Measurements from ENCODE around the gene SS18L1.
A peak's percentile ranks its signal among the peaks of the same experiment; 100 is the strongest.

The SS18L1 gene

DNA sequence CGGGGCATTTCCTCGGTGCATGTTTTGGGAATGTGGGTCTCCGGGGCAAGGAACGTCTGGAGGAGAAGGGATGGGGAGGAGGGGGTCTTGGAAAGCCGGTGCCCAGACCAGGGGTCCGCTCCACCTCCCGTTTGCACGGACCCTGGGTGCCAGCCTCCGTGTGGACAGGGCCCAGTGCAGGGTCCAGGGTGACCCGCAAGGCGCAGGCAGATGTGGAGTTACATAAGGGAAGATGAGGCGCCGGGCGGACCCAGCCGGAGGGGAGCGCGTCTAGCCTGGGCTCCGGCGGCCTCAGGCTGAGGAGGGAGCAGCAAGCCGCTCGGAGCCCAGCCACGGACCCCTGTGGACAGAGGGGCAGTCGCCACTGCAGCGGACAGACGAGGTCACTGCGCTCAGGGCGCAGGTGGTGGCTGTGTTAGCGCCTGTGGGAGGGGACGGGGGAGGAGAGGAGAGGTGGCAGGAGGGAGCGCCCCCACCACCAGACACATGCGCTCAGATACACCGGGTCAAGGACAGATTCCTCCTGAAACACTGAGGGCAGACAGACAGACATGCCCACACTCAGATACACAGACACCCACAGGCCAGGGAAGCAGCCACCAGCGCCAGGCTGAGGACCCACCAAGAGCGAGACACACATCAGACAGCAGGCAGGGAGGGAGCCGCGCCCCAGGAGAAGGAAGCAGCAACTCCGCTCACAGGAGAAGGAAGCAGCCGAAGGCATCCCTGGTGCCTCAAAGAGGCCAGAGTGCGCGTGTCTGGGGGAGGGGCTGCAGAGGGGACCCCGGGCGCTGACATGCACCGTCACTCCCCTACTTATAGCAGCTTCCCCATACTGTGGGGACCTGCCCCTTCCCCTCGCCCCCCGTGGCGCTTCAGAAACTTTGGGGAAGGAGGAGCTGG lies 77.3 kb downstream of the SS18L1 start:
- Histone ChIP-seq H3K4ac (ENCODE audit: low read depth, low read length) (no peak overlapping the region), H3K4me1 (ENCODE audit: control insufficient read depth, low read depth, low read length) (no peaks in the 10 kb centered on the region), H3K4me3 (ENCODE audit: low read length) (no peak overlapping the region), H3K27me3 (ENCODE audit: insufficient read depth, low read length, poor library complexity) (peaks cover 28% of the 10 kb centered on the region), H3K23ac (ENCODE audit: low read length) (no peak overlapping the region), H3K79me1 (ENCODE audit: low read length) (no peaks in the 10 kb centered on the region), H3K79me2 (ENCODE audit: control insufficient read depth, insufficient read depth, low read length) (no peaks in the 10 kb centered on the region), H3K4me2 (ENCODE audit: low read length) (no peak overlapping the region), H3K9ac (ENCODE audit: low read length) (no peak overlapping the region), H4K5ac (ENCODE audit: low read length) (no peak overlapping the region), H4K8ac (ENCODE audit: low read depth, low read length) (no peak overlapping the region), H2AK5ac (ENCODE audit: low read length) (no peak overlapping the region), H3K36me3 (ENCODE audit: control insufficient read depth, insufficient read depth, low read length) (no peaks in the 10 kb centered on the region), H3K27ac (ENCODE audit: low read depth, low read length) (no peak overlapping the region), H2BK15ac (replicated peaks; ENCODE audit: low read depth) (no peak overlapping the region), H2BK120ac (ENCODE audit: low read depth, low read length) (no peak overlapping the region), H3K56ac (ENCODE audit: low read length) (no peak overlapping the region), H2BK5ac (ENCODE audit: low read length) (no peak overlapping the region), H3K18ac (ENCODE audit: low read length) (no peak overlapping the region)
- WGBS (ENCODE audit: extremely low coverage, insufficient coverage, low lambda C conversion rate) = no CpG with 5 or more reads among the region's 46 CpGs
- peak; percentile 27 for DNase-seq

- peaks cover 28% of the 10 kb centered on the region for H3K27me3 ChIP-seq (ENCODE audit: insufficient read depth, low read length, poor library complexity)
- WGBS (ENCODE audit: extremely low coverage, insufficient coverage, low lambda C conversion rate) = no CpG with 5 or more reads among the region's 18 CpGs
- no peak overlapping the region for H3K18ac ChIP-seq (ENCODE audit: low read length)
- H3K23ac ChIP-seq (ENCODE audit: low read length) = no peak overlapping the region
- H3K36me3 ChIP-seq (ENCODE audit: control insufficient read depth, insufficient read depth, low read length) = no peaks in the 10 kb centered on the region
- H3K4me3 ChIP-seq (ENCODE audit: low read length) = no peak overlapping the region
- no peak overlapping the region for H2BK15ac ChIP-seq (replicated peaks; ENCODE audit: low read depth)
- no peak overlapping the region for H2AK5ac ChIP-seq (ENCODE audit: low read length)
- no peak for DNase-seq
- H3K9ac ChIP-seq (ENCODE audit: low read length) = no peak overlapping the region
- no peak overlapping the region for H4K8ac ChIP-seq (ENCODE audit: low read depth, low read length)
- no peak overlapping the region for H3K4me2 ChIP-seq (ENCODE audit: low read length)
- H3K4ac ChIP-seq (ENCODE audit: low read depth, low read length) = no peak overlapping the region
- H2BK120ac ChIP-seq (ENCODE audit: low read depth, low read length) = no peak overlapping the region
- H3K79me1 ChIP-seq (ENCODE audit: low read length) = no peaks in the 10 kb centered on the region
- no peak overlapping the region for H3K56ac ChIP-seq (ENCODE audit: low read length)
- no peak overlapping the region for H3K27ac ChIP-seq (ENCODE audit: low read depth, low read length)
- no peaks in the 10 kb centered on the region for H3K4me1 ChIP-seq (ENCODE audit: control insufficient read depth, low read depth, low read length)
- no peak overlapping the region for H2BK5ac ChIP-seq (ENCODE audit: low read length)
- no peaks in the 10 kb centered on the region for H3K79me2 ChIP-seq (ENCODE audit: control insufficient read depth, insufficient read depth, low read length)
- H4K5ac ChIP-seq (ENCODE audit: low read length) = no peak overlapping the region
These were observed 78.8 kb downstream of the SS18L1 start for GRCh38 chr20:62222266-62222850.

DNA sequence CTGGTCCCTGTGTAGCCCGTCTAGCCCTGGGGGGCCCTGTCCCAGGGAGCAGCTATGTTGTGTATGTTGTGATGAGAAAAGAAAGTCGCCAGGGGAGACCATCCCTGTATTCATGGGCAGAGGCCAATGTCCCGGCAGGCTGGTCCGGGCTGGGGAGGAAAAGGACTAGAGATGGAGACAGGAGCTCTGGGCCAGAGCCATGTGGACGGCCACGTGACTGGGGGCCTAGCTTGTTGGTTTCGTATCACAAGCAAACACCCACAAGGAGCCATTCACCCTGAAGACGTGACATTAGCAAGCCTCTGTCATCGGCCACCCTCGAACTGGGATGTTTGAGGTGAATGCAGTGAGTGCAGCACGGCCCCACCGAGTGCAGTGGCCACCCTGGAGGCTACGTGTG lies 79.4 kb downstream of the SS18L1 start:
- no peak overlapping the region for H3K23ac ChIP-seq (ENCODE audit: low read length)
- H3K79me2 ChIP-seq (ENCODE audit: control insufficient read depth, insufficient read depth, low read length) = no peaks in the 10 kb centered on the region
- H3K79me1 ChIP-seq (ENCODE audit: low read length) = no peaks in the 10 kb centered on the region
- H3K56ac ChIP-seq (ENCODE audit: low read length) = no peak overlapping the region
- peaks cover 24% of the 10 kb centered on the region for H3K27me3 ChIP-seq (ENCODE audit: insufficient read depth, low read length, poor library complexity)
- H2BK120ac ChIP-seq (ENCODE audit: low read depth, low read length) = no peak overlapping the region
- H2BK15ac ChIP-seq (replicated peaks; ENCODE audit: low read depth) = no peak overlapping the region
- no CpG with 5 or more reads among the region's 13 CpGs for WGBS (ENCODE audit: extremely low coverage, insufficient coverage, low lambda C conversion rate)
- no peak overlapping the region for H3K4me2 ChIP-seq (ENCODE audit: low read length)
- no peak overlapping the region for H3K27ac ChIP-seq (ENCODE audit: low read depth, low read length)
- H3K4me1 ChIP-seq (ENCODE audit: control insufficient read depth, low read depth, low read length) = no peaks in the 10 kb centered on the region
- no peak overlapping the region for H2AK5ac ChIP-seq (ENCODE audit: low read length)
- no peak overlapping the region for H4K8ac ChIP-seq (ENCODE audit: low read depth, low read length)
- no peak overlapping the region for H4K5ac ChIP-seq (ENCODE audit: low read length)
- H3K4ac ChIP-seq (ENCODE audit: low read depth, low read length) = no peak overlapping the region
- no peak overlapping the region for H3K4me3 ChIP-seq (ENCODE audit: low read length)
- H3K36me3 ChIP-seq (ENCODE audit: control insufficient read depth, insufficient read depth, low read length) = no peaks in the 10 kb centered on the region
- no peak overlapping the region for H3K9ac ChIP-seq (ENCODE audit: low read length)
- no peak for DNase-seq
- no peak overlapping the region for H3K18ac ChIP-seq (ENCODE audit: low read length)
- no peak overlapping the region for H2BK5ac ChIP-seq (ENCODE audit: low read length)

DNA sequence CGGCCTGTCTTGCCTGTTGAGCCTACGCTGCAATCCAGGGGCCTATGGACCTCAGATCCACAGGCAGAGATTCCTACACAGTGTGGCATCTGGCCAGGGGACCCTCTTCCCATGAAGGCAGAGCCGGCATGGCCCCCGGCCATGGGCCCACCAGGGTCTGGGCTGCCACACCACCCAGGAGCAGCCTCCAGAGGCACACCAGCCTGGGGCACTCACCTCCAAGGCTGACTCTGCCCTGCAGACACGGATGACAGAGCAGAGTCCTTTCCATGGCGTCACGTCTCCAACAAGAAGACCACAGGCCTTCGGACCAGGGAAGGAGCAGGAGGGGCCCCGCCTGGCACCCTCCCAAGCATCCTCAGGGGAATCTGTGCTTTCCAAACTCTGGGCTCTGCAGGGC lies 80.0 kb downstream of the SS18L1 start:
- Histone ChIP-seq H3K36me3 (ENCODE audit: control insufficient read depth, insufficient read depth, low read length) (no peaks in the 10 kb centered on the region), H4K5ac (ENCODE audit: low read length) (no peak overlapping the region), H2BK15ac (replicated peaks; ENCODE audit: low read depth) (no peak overlapping the region), H3K4me3 (ENCODE audit: low read length) (no peak overlapping the region), H2BK120ac (ENCODE audit: low read depth, low read length) (no peak overlapping the region), H2BK5ac (ENCODE audit: low read length) (no peak overlapping the region), H3K27me3 (ENCODE audit: insufficient read depth, low read length, poor library complexity) (peaks cover 18% of the 10 kb centered on the region), H3K27ac (ENCODE audit: low read depth, low read length) (no peak overlapping the region), H3K9ac (ENCODE audit: low read length) (no peak overlapping the region), H3K4ac (ENCODE audit: low read depth, low read length) (no peak overlapping the region), H3K4me2 (ENCODE audit: low read length) (no peak overlapping the region), H4K8ac (ENCODE audit: low read depth, low read length) (no peak overlapping the region), H3K79me1 (ENCODE audit: low read length) (no peaks in the 10 kb centered on the region), H3K4me1 (ENCODE audit: control insufficient read depth, low read depth, low read length) (no peaks in the 10 kb centered on the region), H3K79me2 (ENCODE audit: control insufficient read depth, insufficient read depth, low read length) (no peaks in the 10 kb centered on the region), H3K18ac (ENCODE audit: low read length) (no peak overlapping the region), H2AK5ac (ENCODE audit: low read length) (no peak overlapping the region), H3K23ac (ENCODE audit: low read length) (no peak overlapping the region), H3K56ac (ENCODE audit: low read length) (no peak overlapping the region)
- no peak for DNase-seq
- WGBS (ENCODE audit: extremely low coverage, insufficient coverage, low lambda C conversion rate) = no CpG with 5 or more reads among the region's 9 CpGs

DNA sequence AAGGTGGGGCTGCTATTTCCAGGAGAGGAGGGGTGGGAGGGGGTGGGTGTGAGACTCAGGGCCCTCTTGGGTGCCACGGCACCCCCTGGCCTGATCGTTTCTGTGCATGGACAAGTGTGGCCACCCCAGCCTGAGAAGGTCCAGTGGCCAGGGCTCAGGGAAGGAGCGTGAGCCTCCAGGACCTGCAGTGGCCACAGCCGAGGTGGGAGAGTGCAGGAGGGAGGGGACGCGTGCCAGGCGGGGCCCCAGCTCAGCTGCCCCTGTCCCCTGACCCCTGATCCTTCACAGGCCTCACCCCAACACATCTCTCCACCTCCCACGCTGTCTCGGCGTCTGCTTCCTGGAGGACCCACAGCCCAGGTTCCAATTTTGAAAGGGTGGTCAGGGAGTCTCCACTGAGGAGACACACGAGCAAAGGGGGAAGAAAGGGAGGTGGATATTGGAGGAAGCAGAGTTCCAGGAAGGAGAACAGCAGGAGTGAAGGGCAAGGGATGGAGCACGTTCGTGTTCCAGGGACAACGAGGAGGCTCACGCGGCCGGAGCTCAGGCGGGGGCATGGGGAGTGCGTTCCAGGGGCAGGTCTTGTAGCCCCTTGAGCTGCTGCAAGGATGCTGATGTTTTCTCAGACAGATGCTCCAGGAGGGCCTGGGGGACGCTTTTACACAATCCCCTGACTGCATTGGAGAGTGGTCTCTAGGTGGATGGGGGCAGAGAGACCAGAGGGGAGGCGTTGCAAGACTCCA lies 80.7 kb downstream of the SS18L1 start:
- Histone ChIP-seq H3K18ac (ENCODE audit: low read length) (no peak overlapping the region), H4K8ac (ENCODE audit: low read depth, low read length) (no peak overlapping the region), H2BK120ac (ENCODE audit: low read depth, low read length) (no peak overlapping the region), H3K4ac (ENCODE audit: low read depth, low read length) (no peak overlapping the region), H3K56ac (ENCODE audit: low read length) (no peak overlapping the region), H3K27me3 (ENCODE audit: insufficient read depth, low read length, poor library complexity) (peaks cover 11% of the 10 kb centered on the region), H2BK15ac (replicated peaks; ENCODE audit: low read depth) (no peak overlapping the region), H2BK5ac (ENCODE audit: low read length) (no peak overlapping the region), H3K23ac (ENCODE audit: low read length) (no peak overlapping the region), H3K4me1 (ENCODE audit: control insufficient read depth, low read depth, low read length) (no peaks in the 10 kb centered on the region), H3K9ac (ENCODE audit: low read length) (no peak overlapping the region), H3K4me2 (ENCODE audit: low read length) (no peak overlapping the region), H3K79me1 (ENCODE audit: low read length) (no peaks in the 10 kb centered on the region), H3K36me3 (ENCODE audit: control insufficient read depth, insufficient read depth, low read length) (no peaks in the 10 kb centered on the region), H3K27ac (ENCODE audit: low read depth, low read length) (no peak overlapping the region), H4K5ac (ENCODE audit: low read length) (no peak overlapping the region), H2AK5ac (ENCODE audit: low read length) (no peak overlapping the region), H3K4me3 (ENCODE audit: low read length) (no peak overlapping the region), H3K79me2 (ENCODE audit: control insufficient read depth, insufficient read depth, low read length) (no peaks in the 10 kb centered on the region)
- no peak for DNase-seq
- no CpG with 5 or more reads among the region's 21 CpGs for WGBS (ENCODE audit: extremely low coverage, insufficient coverage, low lambda C conversion rate)

Data from mesendoderm (in vitro differentiated cells).